GM18867 (cell line): ENCODE results near the gene HCN2.

ENCODE experiments used
- ATAC-seq: cut with Tn5 transposase; IDR thresholded peaks from one replicate; pipeline ENCODE4 v1.9.1; 2021; ENCODE audit warnings: mild to moderate bottlenecking, moderate library complexity; ENCODE audit not compliant: unreplicated experiment

The HCN2 gene

GRCh38 chr19:589693-590395 is at the start of gene HCN2:
TSS of gene HCN2 (plus strand) at chr19:589881. CDS start at chr19:589946, 65 bp downstream.
- no peak for ATAC-seq

- ATAC-seq: no peak
Observed at GRCh38 chr19:540867-541637, 48.6 kb upstream of the HCN2 start.

GRCh38 chr19:541699-542098 is 48.0 kb upstream of the HCN2 start:
- no peak for ATAC-seq

GRCh38 chr19:542173-542866 is 47.4 kb upstream of the HCN2 start:
- no peak for ATAC-seq

DNA sequence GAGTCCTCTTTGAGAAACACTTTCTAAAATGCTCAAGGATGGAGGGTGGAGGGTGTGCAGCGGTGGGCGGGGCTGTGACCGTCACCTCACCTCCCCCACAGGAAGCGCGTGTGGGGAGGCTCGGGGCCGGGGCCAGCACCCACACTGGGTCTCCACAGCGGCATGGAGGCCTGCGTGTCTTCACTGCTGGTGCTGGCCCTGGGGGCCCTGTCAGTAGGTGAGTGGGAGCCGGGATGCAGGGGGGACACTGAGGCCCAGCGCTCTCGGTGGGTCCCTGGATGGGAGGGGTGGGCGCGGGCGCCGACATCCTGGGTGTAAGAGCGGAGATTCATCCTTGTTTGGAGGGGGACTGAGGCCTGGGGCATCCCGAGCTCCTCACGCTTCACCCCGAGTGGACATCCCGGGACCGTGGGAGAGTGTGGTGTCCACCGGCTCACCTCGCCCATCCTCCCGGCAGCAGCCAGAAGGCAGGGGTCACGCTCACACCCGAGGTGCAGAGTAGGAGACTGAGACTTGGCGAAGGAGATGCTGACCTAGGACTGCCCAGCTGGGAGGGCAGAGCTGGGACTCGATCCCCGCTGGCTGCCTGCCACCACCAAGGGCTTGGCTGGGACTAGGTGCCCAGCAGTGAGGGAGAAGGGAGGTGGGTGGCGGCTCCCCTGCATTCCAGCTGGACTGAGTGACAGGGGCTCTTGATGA is 45.6 kb upstream of the HCN2 start, which contains the start of gene GZMM:
TSS of gene GZMM (plus strand) at position 144 of the 699 bp plus-strand sequence. CDS start at position 163, 19 bp downstream.
- no peak for ATAC-seq

- no peak for ATAC-seq
Observed at GRCh38 chr19:547117-547516, 42.6 kb upstream of the HCN2 start.

GRCh38 chr19:547836-548720 is 41.6 kb upstream of the HCN2 start:
- no peak for ATAC-seq

- no peak for ATAC-seq
Observed at GRCh38 chr19:548886-549830, 40.5 kb upstream of the HCN2 start.

DNA sequence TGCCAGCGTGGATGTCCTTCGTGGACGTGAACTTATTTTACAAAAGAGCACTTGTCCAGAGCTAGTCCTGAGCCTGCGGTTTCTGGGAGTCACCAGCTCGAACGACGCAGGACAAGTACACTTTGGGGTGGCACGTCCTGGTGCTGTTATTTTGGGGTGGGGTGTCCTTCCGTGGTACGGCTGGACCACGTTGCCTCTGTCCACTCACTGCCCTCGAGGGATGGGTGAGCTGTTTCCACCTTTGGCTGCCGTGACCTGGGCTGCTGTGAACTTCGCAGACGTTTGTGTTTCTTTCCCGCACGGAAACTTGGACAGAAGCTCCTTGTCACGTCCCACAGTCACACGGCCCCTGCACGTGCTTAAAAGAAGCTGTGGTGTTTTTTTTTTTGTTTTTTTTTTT is 34.9 kb upstream of the HCN2 start:
- ATAC-seq: no peak

- ATAC-seq: no peak
Observed at GRCh38 chr19:555474-555808, 34.2 kb upstream of the HCN2 start.

DNA sequence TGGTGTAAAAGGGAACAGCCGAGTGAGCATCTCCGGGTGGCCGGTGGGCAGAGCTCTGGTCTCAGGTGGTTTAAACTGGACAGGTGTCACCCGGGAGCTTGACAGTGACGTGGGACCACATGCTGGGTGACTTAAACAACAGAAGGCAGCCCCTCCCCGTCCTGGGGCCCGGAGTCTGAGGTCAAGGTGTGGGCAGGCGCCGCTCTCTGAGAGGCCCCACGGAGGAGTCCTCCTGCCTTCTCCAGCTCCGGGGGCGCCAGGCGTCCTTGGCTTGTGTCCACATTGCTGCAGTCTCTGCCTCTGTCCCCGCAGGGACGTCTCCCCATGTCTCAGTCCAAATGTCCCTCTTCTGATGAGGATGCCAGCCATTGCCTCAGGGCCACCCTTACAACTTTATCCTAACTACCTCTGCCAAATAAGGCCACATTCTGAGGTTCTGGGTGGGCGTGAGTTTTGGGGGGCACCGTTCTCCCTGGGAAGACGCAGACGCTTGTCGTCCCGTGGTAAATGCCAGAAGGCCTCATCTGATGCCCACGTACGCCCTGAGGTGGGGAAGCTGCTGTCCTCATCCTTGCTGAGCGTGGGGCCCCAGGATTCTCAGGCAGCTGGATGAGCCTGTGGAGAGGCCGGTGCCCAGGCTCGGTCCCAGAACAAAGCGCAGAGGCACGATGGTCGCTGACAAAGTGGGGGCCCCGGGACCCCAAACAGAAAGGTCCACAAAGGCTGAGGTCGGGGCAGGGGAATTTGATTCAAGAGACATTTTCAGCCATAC is 32.9 kb upstream of the HCN2 start:
- no peak for ATAC-seq

DNA sequence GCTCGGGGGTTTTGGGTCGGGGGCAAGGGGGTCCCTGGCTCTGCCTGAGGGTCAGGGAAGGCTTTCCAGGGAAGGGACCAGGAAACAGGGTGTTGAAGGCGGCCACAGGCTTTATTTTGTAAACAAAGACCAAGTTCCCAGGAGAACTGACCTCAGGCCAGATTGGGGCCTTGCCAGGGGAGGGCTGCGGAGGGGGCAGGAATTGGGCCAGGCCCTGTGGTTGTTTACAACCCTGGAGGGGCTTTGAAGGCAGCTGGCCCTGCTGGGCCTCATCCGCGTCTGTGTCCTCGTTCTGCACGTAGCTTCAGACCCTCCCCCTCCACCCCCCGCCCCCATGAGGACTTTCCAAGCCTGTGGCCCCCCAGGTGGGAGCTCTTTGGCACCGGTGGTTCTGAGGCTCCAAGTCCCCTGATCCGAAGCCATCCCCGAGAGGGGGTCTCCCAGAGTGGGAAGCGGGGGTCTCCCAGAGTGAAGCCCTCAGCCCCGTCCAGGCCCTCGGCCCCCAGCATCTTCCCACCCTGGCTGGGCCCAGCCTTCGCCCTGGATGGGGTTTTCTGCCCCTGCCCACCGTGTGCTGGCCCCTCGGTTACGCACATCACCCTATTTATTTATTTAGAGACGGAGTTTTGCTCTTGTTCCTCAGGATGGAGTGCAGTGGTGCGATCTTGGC is 30.8 kb upstream of the HCN2 start:
- no peak for ATAC-seq

- no peak for ATAC-seq
Observed at GRCh38 chr19:560121-560520, 29.6 kb upstream of the HCN2 start.

- no peak for ATAC-seq
Observed at GRCh38 chr19:566403-566802, 23.3 kb upstream of the HCN2 start.

DNA sequence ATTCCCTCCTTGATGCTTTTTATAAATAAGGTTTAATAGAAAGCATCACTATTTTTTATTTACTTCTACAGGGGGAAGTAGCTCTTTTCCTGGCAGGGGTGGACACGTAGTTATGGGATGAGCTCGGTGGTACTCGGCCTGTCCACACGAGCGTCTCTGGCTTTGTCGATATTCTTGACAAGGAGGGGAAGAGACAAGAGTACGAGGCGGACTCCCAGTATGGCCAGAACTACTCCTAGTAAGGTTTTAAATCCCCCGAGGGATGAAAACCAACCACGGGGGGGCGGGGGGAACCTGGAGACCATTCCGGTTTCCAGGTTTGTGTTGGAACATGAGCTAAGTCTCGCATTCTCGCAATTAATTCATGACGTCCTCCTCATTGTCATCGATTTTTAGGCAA is 22.8 kb upstream of the HCN2 start:
- no peak for ATAC-seq

DNA sequence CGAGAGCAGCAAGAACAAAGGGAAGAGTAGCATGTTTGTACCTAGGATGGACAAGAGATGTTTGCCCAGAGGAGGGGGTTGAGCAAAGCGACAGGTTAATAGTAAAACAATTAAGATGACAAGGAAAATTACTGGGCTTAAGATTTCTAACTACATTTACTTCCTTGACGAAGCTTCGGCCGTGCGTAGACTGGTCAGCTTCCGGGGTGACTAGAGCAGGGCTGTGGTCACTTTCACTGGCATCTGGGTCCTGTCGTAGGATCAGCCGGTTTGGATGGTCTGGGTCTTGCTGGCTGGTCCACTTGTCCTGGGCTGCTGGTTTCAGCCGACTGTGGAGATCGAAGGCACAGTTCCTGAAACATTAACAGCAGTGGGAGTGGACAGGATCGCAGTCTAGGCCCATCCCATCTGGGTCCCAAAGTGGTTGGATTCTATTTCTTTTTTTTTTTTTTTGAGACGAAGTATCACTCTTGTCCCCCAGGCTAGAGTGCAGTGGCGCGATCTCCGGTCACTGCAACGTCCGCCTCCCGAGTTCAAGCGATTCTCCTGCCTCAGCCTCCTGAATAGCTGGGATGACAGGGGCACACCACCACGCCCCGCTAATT is 22.3 kb upstream of the HCN2 start:
- no peak for ATAC-seq

GRCh38 chr19:570251-570686 is 19.4 kb upstream of the HCN2 start:
- no peak for ATAC-seq
